IMR-90 (cell line): ENCODE results near the gene ACIN1. TPM values are rescaled to one million over a fixed set of nuclear protein-coding genes. Genes with fewer than 3 reads are reported as not detected.

Experiments used
- CHD1 ChIP-seq: IDR thresholded peaks from 2 replicates; pipeline ENCODE4 v1.6.1; 2012; ENCODE audit warnings: low read depth, low read length, improper control_type of control experiment
- FOS ChIP-seq: fragments of 150-350 bp; IDR thresholded peaks from 2 replicates; pipeline ENCODE4 v1.6.1; 2016; ENCODE audit warnings: low read depth, low read length
- MAZ ChIP-seq: IDR thresholded peaks from 2 replicates; pipeline ENCODE4 v1.6.1; 2012; ENCODE audit warnings: low read depth, mild to moderate bottlenecking, low read length, improper control_type of control experiment, moderate library complexity, borderline replicate concordance
- POLR2A ChIP-seq: IDR thresholded peaks from 2 replicates; pipeline ENCODE4 v1.6.1; 2012; ENCODE audit warnings: mild to moderate bottlenecking, low read depth, low read length
- RAD21 ChIP-seq: IDR thresholded peaks from 2 replicates; pipeline ENCODE4 v1.6.1; 2012; ENCODE audit warnings: low read length, improper control_type of control experiment
- SMC3 ChIP-seq: fragments of 150-350 bp; IDR thresholded peaks from 2 replicates; pipeline ENCODE4 v1.6.1; 2016; ENCODE audit warnings: low read depth, mild to moderate bottlenecking, antibody characterized with exemption, low read length, moderate library complexity
- polyA plus RNA-seq, 3 experiments: library from polyadenylated mRNA; depleted of rRNA; stranded (reverse); fragments of >200 nt; gene quantifications; 2 replicates each; pipeline ENCODE4 v1.2.3, GENCODE V29; 2012; ENCODE audit warnings: low replicate concordance in 1 of 3
- total RNA-seq: library from RNA; depleted of rRNA; stranded (reverse); fragments of >200 nt; gene quantifications from 2 replicates; pipeline ENCODE4 v1.2.3, GENCODE V29; 2012

The ACIN1 gene
- total and polyA plus RNA-seq, 2 of the 4 experiments (the other 2 are of a cell fraction): 73.8 to 185 TPM

DNA sequence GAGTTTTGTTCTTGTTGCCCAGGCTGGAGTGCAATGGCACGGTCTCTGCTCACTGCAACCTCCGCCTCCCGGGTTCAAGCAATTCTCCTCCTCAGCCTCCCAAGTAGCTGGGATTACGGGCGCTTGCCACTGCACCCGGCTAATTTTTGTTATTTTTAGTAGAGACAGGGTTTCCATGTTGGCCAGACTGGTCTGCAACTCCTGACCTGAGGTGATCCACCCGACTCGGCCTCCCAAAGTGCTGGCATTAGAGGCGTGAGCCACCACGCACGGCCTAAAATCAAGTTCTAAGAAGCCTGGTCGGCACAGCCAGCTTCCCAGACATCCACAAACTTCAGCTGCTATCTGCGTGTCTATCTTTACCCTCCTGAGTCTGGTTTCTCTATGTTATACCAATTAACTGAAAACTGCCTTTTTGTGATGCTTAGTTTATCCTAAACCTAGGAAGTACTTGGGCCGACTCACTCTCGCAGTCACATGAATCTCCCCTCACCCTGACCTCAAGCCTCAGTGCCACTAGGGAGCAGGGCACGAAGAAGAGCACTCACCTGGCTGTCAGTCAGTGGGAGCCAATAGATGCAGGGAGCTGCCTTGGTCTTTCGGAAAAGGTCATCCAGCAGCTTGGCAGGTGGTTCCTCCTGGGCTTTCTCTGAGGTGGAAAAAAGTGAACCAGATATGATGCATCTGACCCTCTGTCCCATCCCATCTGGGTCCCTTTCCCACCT, 34.2 kb downstream of the ACIN1 start (continued):
- no peak for TF ChIP-seq SMC3
- TF ChIP-seq FOS: no peak
- TF ChIP-seq MAZ: no peak
- TF ChIP-seq POLR2A: no peak
- TF ChIP-seq RAD21: no peak
- no peak for TF ChIP-seq CHD1
